ENCODE measurements around the gene PRSS21.

PRSS21 gene

DNA sequence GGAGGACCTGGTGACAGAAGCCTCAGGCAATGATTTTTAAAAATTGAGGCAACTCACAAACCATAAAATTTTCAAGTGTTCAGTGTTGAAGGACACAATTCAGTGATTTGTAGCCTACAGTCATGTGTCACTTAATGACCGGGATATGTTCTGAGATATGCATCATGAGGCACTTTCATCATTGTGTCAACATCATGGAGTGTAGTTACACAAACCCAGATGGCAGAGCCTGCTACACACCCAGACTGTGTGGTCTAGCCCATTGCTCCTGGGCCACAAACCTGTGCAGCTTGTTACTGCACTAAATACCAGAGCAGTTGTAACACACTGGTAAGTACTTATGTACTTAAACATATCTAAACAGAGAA lies 17.2 kb upstream of the PRSS21 start:
- H3K4me3 ChIP-seq (ENCODE audit: low read depth, low read length) = no peak overlapping the region
- TF ChIP-seq, protein P1, sequence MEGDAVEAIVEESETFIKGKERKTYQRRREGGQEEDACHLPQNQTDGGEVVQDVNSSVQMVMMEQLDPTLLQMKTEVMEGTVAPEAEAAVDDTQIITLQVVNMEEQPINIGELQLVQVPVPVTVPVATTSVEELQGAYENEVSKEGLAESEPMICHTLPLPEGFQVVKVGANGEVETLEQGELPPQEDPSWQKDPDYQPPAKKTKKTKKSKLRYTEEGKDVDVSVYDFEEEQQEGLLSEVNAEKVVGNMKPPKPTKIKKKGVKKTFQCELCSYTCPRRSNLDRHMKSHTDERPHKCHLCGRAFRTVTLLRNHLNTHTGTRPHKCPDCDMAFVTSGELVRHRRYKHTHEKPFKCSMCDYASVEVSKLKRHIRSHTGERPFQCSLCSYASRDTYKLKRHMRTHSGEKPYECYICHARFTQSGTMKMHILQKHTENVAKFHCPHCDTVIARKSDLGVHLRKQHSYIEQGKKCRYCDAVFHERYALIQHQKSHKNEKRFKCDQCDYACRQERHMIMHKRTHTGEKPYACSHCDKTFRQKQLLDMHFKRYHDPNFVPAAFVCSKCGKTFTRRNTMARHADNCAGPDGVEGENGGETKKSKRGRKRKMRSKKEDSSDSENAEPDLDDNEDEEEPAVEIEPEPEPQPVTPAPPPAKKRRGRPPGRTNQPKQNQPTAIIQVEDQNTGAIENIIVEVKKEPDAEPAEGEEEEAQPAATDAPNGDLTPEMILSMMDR (IDR thresholded peaks at IDR 0.05; ENCODE audit: low read depth, low read length) = no peak

DNA sequence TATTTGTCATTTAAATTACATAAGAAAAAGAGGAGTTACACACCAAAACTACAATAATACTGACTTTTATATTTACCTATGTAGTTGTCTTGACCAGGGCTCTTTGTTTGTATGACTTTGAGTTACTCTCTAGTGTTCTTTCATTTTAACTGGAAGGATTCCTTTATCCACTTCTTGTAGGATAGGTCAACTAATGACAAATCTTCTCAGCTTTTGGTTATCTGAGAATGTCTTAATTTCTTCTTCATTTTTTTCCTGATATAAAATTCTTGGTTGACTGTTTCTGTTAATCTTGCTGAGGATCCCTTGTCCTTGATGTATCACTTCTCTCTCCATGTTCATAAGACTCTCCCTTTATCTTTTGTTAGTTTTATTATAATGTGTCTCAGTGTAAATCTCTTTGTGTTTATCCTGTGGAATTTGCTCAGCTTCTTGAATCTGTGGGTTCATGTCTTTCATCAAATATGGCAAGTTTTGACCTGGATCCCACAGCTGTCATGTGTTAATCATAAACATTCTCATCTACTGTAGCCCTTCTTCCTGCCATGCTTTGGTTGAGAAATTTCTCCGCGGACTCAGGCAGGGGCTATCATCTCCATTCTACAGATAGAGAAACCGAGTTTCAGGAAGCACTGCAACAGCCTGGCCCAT lies 13.4 kb upstream of the PRSS21 start:
- TF ChIP-seq, protein P1 (IDR thresholded peaks at IDR 0.05; ENCODE audit: low read depth, low read length) = no peak
- no peak overlapping the region for H3K4me3 ChIP-seq (ENCODE audit: low read depth, low read length)

DNA sequence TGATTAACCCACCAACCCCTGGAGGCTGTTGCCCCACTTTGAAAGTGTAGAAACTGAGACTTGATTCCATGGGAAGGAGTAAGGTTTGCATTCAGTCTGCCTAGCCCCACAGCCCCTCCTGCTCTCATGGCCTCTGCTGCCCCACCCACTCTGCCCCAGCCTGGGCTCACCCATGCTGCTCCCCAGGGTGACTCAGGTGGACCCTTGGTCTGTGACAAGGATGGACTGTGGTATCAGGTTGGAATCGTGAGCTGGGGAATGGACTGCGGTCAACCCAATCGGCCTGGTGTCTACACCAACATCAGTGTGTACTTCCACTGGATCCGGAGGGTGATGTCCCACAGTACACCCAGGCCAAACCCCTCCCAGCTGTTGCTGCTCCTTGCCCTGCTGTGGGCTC lies 12.3 kb upstream of the PRSS21 start:
- TF ChIP-seq, protein P1 (IDR thresholded peaks at IDR 0.05; ENCODE audit: low read depth, low read length) = no peak
- H3K4me3 ChIP-seq (ENCODE audit: low read depth, low read length) = no peak overlapping the region

DNA sequence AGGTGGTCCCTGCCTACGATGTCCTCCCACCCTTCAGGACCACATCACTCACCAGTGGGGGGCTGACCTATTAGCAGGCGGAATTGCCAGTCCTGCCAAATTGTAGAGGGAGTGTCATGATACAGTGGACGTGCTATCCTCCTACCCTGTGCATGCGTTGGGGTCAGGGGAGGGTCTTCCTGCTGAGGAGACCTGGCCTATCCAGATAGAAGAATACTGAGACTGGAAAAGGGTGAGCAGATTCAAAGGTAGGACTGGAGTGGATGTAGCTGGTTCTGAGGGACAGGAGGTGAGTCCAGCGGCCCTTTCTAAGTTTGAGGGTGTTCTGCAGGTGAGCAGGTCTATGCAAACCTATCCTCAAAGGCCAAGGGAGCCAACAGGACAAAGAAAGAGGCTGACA lies 10.8 kb upstream of the PRSS21 start:
- TF ChIP-seq, protein P1 (IDR thresholded peaks at IDR 0.05; ENCODE audit: low read depth, low read length) = no peak
- H3K4me3 ChIP-seq (ENCODE audit: low read depth, low read length) = no peak overlapping the region

DNA sequence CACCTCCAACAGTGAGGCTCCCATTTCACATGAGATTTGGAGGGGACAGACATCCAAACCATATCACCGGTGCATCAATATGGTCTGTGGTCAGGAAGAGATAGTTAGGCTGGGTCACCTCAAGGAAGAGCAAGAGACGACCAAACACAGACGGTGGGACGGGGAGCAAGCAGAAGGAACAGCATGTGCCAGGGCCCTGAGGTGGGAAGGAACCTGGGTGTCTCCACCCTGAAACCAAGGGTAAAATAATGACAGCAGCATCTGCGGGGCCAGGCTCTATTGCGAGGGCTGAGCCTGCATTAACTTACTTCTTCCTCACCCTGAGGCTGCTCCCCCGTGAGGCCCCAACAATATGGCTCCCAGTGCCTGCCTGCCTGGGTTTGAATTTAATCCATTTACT lies 8.9 kb upstream of the PRSS21 start:
- H3K4me3 ChIP-seq (ENCODE audit: low read depth, low read length) = no peak overlapping the region
- TF ChIP-seq, protein P1 (IDR thresholded peaks at IDR 0.05; ENCODE audit: low read depth, low read length) = no peak

DNA sequence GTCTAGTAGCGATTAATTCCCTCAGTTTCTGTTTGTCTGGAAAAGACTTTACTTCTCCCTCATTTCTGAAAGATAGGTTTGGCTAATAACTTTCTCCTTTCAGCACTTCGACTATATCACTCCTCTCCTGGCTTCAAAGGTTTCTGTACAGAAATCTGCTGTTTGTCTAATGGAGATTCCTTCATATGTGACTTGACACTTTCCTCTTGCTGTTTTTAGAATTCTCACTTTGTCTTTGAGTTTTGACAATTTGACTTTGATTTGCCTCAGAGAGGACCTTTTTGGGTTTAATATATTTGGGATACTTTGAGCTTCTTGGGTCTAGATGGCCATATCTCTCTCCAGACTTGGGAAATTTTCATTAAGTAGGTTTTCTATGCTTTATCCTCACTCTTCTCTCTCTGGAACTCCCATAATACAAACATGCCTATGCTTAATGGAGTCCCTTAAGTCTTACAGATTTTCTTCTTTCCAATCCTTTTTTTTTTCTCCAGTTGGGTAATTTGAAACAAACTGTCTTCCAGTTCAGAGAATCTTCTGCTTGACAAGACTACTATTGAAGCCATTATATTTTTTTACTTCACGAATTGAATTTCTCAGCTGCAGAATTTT lies 7.8 kb upstream of the PRSS21 start:
- TF ChIP-seq, protein P1 (IDR thresholded peaks at IDR 0.05; ENCODE audit: low read depth, low read length) = no peak
- H3K4me3 ChIP-seq (ENCODE audit: low read depth, low read length) = no peak overlapping the region

DNA sequence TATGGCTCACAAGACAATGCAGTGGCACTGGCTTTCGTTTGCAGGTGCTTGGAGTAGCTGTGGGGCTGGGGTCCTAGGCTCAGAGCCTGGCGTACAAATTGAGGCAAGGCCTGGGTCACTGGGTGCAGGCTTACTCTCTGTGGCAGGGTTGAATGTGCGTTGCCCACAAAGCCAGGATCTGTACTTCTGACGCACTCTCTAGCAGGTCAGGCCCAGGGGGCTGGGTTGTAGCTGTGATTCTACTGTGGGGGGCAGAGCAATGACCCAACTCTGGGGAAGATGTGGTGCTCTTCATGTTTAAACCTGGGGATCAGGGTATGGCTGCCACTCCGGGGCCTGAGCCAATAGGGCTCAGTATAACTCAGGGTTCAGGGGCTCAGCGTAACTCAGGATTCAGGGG lies 6.4 kb upstream of the PRSS21 start:
- TF ChIP-seq, protein P1 (IDR thresholded peaks at IDR 0.05; ENCODE audit: low read depth, low read length) = no peak
- H3K4me3 ChIP-seq (ENCODE audit: low read depth, low read length) = no peak overlapping the region
